OCI-M2 (cell line): ENCODE measurements around the gene CELF1.

Experiments used
- DNase-seq: peaks from one replicate; lab custom pipeline; 2025; ENCODE audit not compliant: unreplicated experiment; lab: John Stamatoyannopoulos, UW

CELF1 gene

GRCh38 chr11:47451436-47451835 is 101.5 kb downstream of the CELF1 start:
- DNase-seq, result no peak

DNA sequence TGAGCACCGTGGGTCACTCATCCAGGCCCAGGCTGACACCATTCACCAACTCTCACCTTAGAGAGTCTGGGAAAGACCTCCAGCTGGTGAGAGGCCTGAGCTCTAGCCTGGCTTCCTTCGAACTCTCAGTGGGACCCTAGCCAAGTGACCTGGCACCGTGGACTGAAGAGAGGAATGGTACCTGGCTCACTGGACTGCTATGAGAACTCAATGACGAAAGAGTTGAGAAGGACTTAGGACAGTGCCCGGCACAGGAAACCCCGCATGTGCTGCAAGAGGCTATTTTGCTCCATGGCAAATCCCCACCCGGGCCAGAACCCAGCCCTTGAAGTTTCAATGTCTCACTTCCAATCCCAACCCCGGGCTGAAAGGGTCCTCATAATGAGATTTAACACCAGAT is 103.4 kb downstream of the CELF1 start:
- no peak for DNase-seq

DNA sequence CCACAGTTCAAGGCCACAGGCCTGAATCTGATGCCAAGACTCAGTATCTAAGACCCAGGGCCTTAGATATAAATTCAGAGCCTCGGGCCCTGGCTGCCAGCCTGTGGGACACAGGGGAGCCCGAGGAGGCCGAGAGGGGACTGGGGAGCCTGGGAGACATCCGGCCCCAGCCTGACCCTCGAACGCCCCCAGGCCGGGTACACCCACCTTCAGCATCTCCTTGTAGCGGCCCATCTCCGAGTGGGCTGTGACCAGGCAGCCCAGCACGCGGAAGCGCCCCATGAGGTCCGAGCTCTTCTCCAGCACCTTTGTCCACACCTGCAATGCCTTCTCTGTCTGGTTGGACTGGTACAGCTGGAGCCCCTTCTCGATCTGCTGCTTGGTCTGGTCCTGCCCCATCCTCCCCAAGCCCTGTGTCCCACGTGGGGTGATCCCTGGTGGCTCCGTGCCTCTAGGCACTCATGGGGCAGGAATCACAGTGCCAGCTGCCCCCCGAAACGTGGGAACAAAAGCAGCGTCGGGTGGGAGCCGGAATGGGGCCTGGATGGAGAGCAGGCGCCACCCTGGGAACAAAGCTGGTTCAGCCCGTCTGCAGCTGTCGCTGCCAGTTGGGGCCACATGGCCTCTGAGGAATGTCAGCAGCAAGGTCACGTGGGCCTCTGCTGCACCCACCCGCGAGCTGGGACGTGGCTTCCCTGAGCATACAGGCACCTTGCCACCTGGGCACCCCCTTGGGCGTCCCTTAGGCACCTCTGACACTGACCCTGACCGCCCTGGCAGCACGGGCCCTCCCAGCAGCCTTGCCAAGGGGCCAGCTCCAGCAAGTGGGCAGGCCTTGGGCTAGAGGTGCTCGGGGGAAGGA is 104.1 kb downstream of the CELF1 start, which contains the start of gene RAPSN:
TSS of gene RAPSN (minus strand) at position 571 of the 862 bp plus-strand sequence. CDS start at position 399, 172 bp downstream.
- DNase-seq, result no peak

- DNase-seq, result no peak
These were observed 105.0 kb downstream of the CELF1 start for GRCh38 chr11:47447906-47448305.

- no peak for DNase-seq
These were observed 106.1 kb downstream of the CELF1 start for GRCh38 chr11:47446833-47447232.

DNA sequence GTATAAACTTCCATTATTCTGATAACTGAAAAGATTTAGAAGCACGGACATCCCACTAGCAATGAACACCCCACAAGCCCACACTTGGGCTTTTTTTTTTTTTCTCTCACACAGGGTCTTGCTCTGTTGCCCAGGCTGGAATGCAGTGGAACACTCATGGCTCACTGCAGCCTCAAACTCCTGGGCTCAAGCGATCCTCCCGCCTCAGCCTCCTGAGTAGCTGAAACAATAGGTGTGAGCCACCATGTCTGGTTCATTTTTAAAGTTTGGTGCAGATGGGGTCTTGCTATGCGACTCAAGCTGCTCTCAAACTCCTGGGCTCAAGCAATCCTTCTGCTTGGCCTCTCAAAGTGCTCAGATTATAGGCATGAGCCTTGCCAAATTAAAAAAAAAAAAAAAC is 107.1 kb downstream of the CELF1 start:
- no peak for DNase-seq

DNA sequence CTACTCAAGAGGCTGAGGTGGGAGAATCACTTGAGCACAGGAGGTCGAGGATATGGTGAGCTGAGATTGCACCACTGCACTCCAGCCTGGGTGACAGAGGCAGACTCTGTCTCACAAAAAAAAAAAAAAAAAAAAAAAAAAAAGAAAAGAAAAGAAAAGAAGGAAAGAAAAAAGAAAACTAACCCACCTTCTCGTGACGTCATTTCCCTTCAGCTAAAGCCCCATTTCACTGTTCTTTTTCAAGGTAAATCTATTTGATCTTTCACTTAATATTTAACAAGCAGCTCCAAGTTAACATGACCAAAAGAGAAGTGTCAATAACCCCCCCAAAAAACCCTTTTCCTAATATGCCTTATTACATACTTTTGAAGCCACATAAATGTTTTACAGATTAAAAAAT is 109.1 kb downstream of the CELF1 start:
- no peak for DNase-seq

DNA sequence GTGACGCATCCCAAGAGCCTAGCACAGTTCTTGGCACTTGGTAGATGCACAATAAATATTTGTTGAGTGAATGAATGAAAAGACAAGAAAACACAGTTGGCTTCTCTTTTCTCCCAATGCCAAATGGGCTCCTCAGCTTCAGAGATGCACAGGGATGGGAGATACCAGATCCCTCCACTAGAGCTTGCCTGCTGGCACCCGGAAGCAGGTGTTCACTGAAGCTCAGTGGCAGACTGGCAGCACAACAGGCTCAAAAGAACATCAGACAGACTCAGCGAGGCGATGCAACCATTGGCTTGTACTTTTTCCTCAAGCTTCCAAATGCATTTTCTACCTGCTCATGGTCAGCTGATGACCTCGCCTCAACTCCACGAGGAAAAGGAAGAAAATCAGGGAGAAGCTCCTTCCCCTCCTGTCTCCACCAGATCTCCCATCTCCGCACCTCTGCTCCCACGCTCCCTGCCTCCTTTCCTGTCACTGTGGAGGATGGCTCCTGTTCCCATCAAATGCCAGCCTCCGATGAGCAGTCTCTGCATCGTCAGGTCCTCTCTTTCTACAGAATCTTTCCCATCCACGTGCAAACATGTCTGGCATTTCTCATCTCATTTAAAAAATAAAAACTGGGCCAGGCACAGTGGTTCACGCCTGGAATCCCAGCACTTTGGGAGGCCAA is 109.8 kb downstream of the CELF1 start:
- no peak for DNase-seq

GRCh38 chr11:47442514-47442913 is 110.4 kb downstream of the CELF1 start:
- no peak for DNase-seq

- DNase-seq, result no peak
These were observed 111.5 kb downstream of the CELF1 start for GRCh38 chr11:47441421-47441820.

GRCh38 chr11:47440054-47440476 is 112.9 kb downstream of the CELF1 start:
- DNase-seq, result no peak

- DNase-seq, result no peak
These were observed 114.2 kb downstream of the CELF1 start for GRCh38 chr11:47438721-47439120.

DNA sequence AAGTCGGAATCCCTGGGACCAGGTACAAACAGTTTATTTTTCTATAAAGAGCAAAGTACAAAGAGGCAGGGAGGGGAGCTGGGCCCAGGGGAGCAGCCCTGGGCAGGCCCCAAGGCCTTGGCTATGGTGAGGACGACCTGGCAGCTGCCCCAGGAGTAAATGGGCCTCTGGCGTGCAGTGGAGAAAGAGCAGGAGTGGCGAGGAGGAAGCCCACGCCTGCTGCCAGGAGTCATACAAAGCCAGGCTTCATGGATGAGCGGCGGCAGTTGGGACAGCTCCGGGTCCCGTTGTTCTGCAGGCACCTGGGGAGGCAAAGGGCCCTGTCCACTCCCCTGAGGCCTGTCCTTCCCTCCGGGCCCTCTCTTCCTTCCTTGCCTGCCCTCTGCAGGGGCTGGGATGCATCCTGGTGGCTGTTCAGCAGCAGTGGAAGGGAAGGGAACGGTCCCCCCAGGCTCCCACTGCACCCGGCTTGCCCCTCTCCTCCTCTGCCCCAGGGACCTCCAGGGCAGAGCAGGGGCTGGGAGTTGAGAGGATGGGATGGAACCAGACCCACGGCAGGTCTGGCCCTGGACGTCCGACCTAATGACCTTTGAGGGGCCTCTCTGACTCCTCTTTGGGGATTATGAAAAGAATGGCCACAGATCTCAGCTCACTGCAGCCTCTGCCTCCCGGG is 115.0 kb downstream of the CELF1 start:
- DNase-seq, result no peak

GRCh38 chr11:47437218-47437745 is 115.7 kb downstream of the CELF1 start:
- no peak for DNase-seq

DNA sequence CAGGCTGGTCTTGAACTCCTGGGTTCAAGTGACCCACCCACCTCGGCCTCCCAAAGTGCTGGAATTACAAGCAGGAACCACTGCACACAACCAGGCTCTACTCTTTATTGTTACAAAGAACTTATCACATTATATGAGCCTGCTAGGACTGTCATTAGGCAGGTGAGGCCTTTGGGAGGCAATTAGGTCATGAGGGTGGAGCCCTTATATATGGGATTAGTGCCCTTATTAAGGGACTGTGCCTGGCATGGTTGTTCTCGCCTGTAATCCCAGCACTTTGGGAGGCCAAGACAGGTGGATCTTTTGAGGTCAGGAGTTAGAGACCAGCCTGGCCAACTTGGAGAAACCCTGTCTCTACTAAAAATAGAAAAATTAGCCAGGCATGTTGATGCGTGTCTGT is 116.2 kb downstream of the CELF1 start:
- DNase-seq, result no peak

DNA sequence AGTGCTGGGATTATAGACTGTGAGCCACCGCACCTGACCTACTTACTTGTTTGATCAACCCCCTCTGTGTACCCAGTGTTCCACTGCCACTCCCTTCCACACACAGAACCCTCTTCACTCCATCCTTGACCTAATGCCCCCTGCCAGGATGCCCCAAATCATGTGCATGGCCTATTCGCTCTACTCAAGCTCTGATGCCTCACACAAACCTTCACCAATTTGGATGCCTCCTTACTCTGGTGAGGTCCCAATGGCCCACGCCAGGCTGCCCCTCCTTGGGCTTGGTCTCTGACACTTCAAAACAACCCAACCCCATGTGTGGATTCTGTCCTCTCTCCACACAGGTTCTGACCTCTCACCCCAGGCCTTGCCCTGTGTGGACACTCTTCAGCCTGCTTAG is 117.2 kb downstream of the CELF1 start:
- DNase-seq, result no peak

DNA sequence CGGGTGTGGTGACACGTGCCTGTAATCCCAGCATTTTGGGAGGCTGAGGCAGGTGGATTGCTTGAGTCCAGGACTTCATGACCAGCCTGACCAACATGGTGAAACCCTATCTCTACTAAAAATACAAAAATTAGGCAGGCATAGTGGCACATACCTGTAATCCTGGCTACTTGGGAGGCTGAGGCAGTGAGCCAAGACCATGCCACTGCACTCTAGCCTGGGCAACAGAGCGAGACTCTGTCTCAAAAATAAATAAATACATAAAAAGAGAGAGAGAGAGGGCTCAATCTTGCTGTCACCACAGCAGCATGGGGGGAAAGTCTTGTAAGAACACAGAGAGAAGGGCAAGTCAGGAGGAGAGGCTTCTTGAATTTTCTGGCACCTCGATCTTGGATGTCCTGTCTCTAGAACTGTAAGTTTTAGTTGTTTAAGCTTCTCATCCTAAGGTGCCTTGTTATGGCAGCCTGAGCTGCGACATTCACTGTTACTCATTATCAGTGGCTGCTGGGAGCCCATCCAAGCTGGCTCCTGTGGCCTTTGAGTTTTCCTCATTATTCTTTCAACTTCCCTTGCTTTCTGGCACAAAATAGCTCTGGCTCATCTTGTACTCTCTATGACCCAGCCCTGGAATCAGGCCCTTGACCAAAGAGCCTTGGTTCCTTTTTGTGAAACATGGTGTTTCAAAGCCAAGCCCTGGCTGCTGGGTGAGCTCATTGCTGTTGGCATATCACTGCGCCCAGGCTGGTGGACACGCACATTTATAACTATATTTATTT is 118.7 kb downstream of the CELF1 start:
- DNase-seq, result no peak

GRCh38 chr11:47433157-47433556 is 119.8 kb downstream of the CELF1 start:
- DNase-seq, result no peak

GRCh38 chr11:47431356-47432083 is 121.4 kb downstream of the CELF1 start:
- no peak for DNase-seq

GRCh38 chr11:47430524-47430923 is 122.4 kb downstream of the CELF1 start:
- DNase-seq, result no peak
